ENCODE measurements around the gene XK.
A peak's percentile ranks its signal among the peaks of the same experiment; 100 is the strongest.

Gene XK

GRCh38 chrX:37679230-37679629, 6.4 kb upstream of the XK start:
- H3K9ac ChIP-seq (ENCODE audit: low read depth, low read length), result no peak overlapping the region
- no peak overlapping the region for H3K4me3 ChIP-seq (ENCODE audit: low read depth, low read length)
- H3K36me3 ChIP-seq (ENCODE audit: control insufficient read depth, insufficient read depth, low read length), result no peaks in the 10 kb centered on the region
- peaks cover 6% of the 10 kb centered on the region for H3K4me1 ChIP-seq (ENCODE audit: control insufficient read depth, insufficient read depth, low read length)
- peaks cover 4% of the 10 kb centered on the region for H3K27me3 ChIP-seq (ENCODE audit: control insufficient read depth, insufficient read depth, low read length)
- H3K9me3 ChIP-seq (ENCODE audit: control insufficient read depth, insufficient read depth, low read length), result no peaks in the 10 kb centered on the region
- no peak overlapping the region for H3K27ac ChIP-seq (ENCODE audit: low read depth, low read length)

GRCh38 chrX:37679888-37680287, 5.7 kb upstream of the XK start:
- Histone ChIP-seq H3K9ac (ENCODE audit: low read depth, low read length) (no peak overlapping the region), H3K9me3 (ENCODE audit: control insufficient read depth, insufficient read depth, low read length) (no peaks in the 10 kb centered on the region), H3K27ac (ENCODE audit: low read depth, low read length) (no peak overlapping the region), H3K4me1 (ENCODE audit: control insufficient read depth, insufficient read depth, low read length) (peaks cover 13% of the 10 kb centered on the region), H3K4me3 (ENCODE audit: low read depth, low read length) (no peak overlapping the region), H3K27me3 (ENCODE audit: control insufficient read depth, insufficient read depth, low read length) (peaks cover 9% of the 10 kb centered on the region), H3K36me3 (ENCODE audit: control insufficient read depth, insufficient read depth, low read length) (no peaks in the 10 kb centered on the region)

GRCh38 chrX:37684426-37684825, 1.2 kb upstream of the XK start:
- Histone ChIP-seq H3K4me1 (ENCODE audit: control insufficient read depth, insufficient read depth, low read length) (peaks cover 18% of the 10 kb centered on the region), H3K9me3 (ENCODE audit: control insufficient read depth, insufficient read depth, low read length) (no peaks in the 10 kb centered on the region), H3K4me3 (ENCODE audit: low read depth, low read length) (no peak overlapping the region), H3K27me3 (ENCODE audit: control insufficient read depth, insufficient read depth, low read length) (peaks cover 30% of the 10 kb centered on the region), H3K27ac (ENCODE audit: low read depth, low read length) (no peak overlapping the region), H3K9ac (ENCODE audit: low read depth, low read length) (no peak overlapping the region), H3K36me3 (ENCODE audit: control insufficient read depth, insufficient read depth, low read length) (no peaks in the 10 kb centered on the region)

- Histone ChIP-seq H3K4me1 (ENCODE audit: control insufficient read depth, insufficient read depth, low read length) (peaks cover 18% of the 10 kb centered on the region), H3K4me3 (ENCODE audit: low read depth, low read length) (peak overlapping the region; percentile 53; the same call in 1 of the 2 replicates), H3K27ac (ENCODE audit: low read depth, low read length) (peak overlapping the region; percentile 46), H3K9ac (ENCODE audit: low read depth, low read length) (peak overlapping the region; percentile 42; the same call in 1 of the 2 replicates), H3K9me3 (ENCODE audit: control insufficient read depth, insufficient read depth, low read length) (no peaks in the 10 kb centered on the region), H3K27me3 (ENCODE audit: control insufficient read depth, insufficient read depth, low read length) (peaks cover 30% of the 10 kb centered on the region), H3K36me3 (ENCODE audit: control insufficient read depth, insufficient read depth, low read length) (no peaks in the 10 kb centered on the region)
Observed at GRCh38 chrX:37684973-37685372, 618 bp upstream of the XK start.

- Histone ChIP-seq H3K9me3 (ENCODE audit: control insufficient read depth, insufficient read depth, low read length) (no peaks in the 10 kb centered on the region), H3K4me1 (ENCODE audit: control insufficient read depth, insufficient read depth, low read length) (peaks cover 18% of the 10 kb centered on the region), H3K36me3 (ENCODE audit: control insufficient read depth, insufficient read depth, low read length) (no peaks in the 10 kb centered on the region), H3K9ac (ENCODE audit: low read depth, low read length) (no peak overlapping the region), H3K27ac (ENCODE audit: low read depth, low read length) (no peak overlapping the region), H3K27me3 (ENCODE audit: control insufficient read depth, insufficient read depth, low read length) (peaks cover 30% of the 10 kb centered on the region), H3K4me3 (ENCODE audit: low read depth, low read length) (peak overlapping the region; percentile 53)
Observed at GRCh38 chrX:37686369-37686995, 891 bp downstream of the XK start.

- peaks cover 18% of the 10 kb centered on the region for H3K4me1 ChIP-seq (ENCODE audit: control insufficient read depth, insufficient read depth, low read length)
- H3K9ac ChIP-seq (ENCODE audit: low read depth, low read length), result no peak overlapping the region
- H3K9me3 ChIP-seq (ENCODE audit: control insufficient read depth, insufficient read depth, low read length), result no peaks in the 10 kb centered on the region
- no peak overlapping the region for H3K4me3 ChIP-seq (ENCODE audit: low read depth, low read length)
- no peak overlapping the region for H3K27ac ChIP-seq (ENCODE audit: low read depth, low read length)
- peaks cover 30% of the 10 kb centered on the region for H3K27me3 ChIP-seq (ENCODE audit: control insufficient read depth, insufficient read depth, low read length)
- H3K36me3 ChIP-seq (ENCODE audit: control insufficient read depth, insufficient read depth, low read length), result no peaks in the 10 kb centered on the region
Observed at GRCh38 chrX:37686996-37687395, 1.4 kb downstream of the XK start.

- Histone ChIP-seq H3K9ac (ENCODE audit: low read depth, low read length) (no peak overlapping the region), H3K4me1 (ENCODE audit: control insufficient read depth, insufficient read depth, low read length) (0 out of 2 replicates have a peak, but pooled peaks cover 3% of the 10 kb centered on the region), H3K27ac (ENCODE audit: low read depth, low read length) (no peak overlapping the region), H3K36me3 (ENCODE audit: control insufficient read depth, insufficient read depth, low read length) (no peaks in the 10 kb centered on the region), H3K27me3 (ENCODE audit: control insufficient read depth, insufficient read depth, low read length) (peaks cover 24% of the 10 kb centered on the region), H3K4me3 (ENCODE audit: low read depth, low read length) (no peak overlapping the region), H3K9me3 (ENCODE audit: control insufficient read depth, insufficient read depth, low read length) (no peaks in the 10 kb centered on the region)
Observed at GRCh38 chrX:37690119-37690518, 4.5 kb downstream of the XK start.

- H3K27me3 ChIP-seq (ENCODE audit: control insufficient read depth, insufficient read depth, low read length), result 0 out of 2 replicates have a peak, but pooled peaks cover 3% of the 10 kb centered on the region
- H3K9ac ChIP-seq (ENCODE audit: low read depth, low read length), result no peak overlapping the region
- no peak overlapping the region for H3K27ac ChIP-seq (ENCODE audit: low read depth, low read length)
- H3K4me1 ChIP-seq (ENCODE audit: control insufficient read depth, insufficient read depth, low read length), result no peaks in the 10 kb centered on the region
- H3K9me3 ChIP-seq (ENCODE audit: control insufficient read depth, insufficient read depth, low read length), result no peaks in the 10 kb centered on the region
- no peaks in the 10 kb centered on the region for H3K36me3 ChIP-seq (ENCODE audit: control insufficient read depth, insufficient read depth, low read length)
- no peak overlapping the region for H3K4me3 ChIP-seq (ENCODE audit: low read depth, low read length)
Observed at GRCh38 chrX:37692918-37693317, 7.3 kb downstream of the XK start.

GRCh38 chrX:37697169-37697760, 11.7 kb downstream of the XK start:
- H3K9me3 ChIP-seq (ENCODE audit: control insufficient read depth, insufficient read depth, low read length), result no peaks in the 10 kb centered on the region
- H3K36me3 ChIP-seq (ENCODE audit: control insufficient read depth, insufficient read depth, low read length), result no peaks in the 10 kb centered on the region
- peaks cover 4% of the 10 kb centered on the region; the same call in 1 of the 2 replicates for H3K4me1 ChIP-seq (ENCODE audit: control insufficient read depth, insufficient read depth, low read length)
- H3K9ac ChIP-seq (ENCODE audit: low read depth, low read length), result no peak overlapping the region
- H3K27ac ChIP-seq (ENCODE audit: low read depth, low read length), result no peak overlapping the region
- no peak overlapping the region for H3K4me3 ChIP-seq (ENCODE audit: low read depth, low read length)
- H3K27me3 ChIP-seq (ENCODE audit: control insufficient read depth, insufficient read depth, low read length), result 0 out of 2 replicates have a peak, but pooled peaks cover 3% of the 10 kb centered on the region

GRCh38 chrX:37701588-37701987, 16.0 kb downstream of the XK start:
- Histone ChIP-seq H3K36me3 (ENCODE audit: control insufficient read depth, insufficient read depth, low read length) (no peaks in the 10 kb centered on the region), H3K9ac (ENCODE audit: low read depth, low read length) (no peak overlapping the region), H3K4me1 (ENCODE audit: control insufficient read depth, insufficient read depth, low read length) (peaks cover 4% of the 10 kb centered on the region; the same call in 1 of the 2 replicates), H3K4me3 (ENCODE audit: low read depth, low read length) (no peak overlapping the region), H3K27ac (ENCODE audit: low read depth, low read length) (no peak overlapping the region), H3K9me3 (ENCODE audit: control insufficient read depth, insufficient read depth, low read length) (no peaks in the 10 kb centered on the region), H3K27me3 (ENCODE audit: control insufficient read depth, insufficient read depth, low read length) (no peaks in the 10 kb centered on the region)

- no peak overlapping the region for H3K9ac ChIP-seq (ENCODE audit: low read depth, low read length)
- no peaks in the 10 kb centered on the region for H3K36me3 ChIP-seq (ENCODE audit: control insufficient read depth, insufficient read depth, low read length)
- no peak overlapping the region for H3K4me3 ChIP-seq (ENCODE audit: low read depth, low read length)
- no peaks in the 10 kb centered on the region for H3K9me3 ChIP-seq (ENCODE audit: control insufficient read depth, insufficient read depth, low read length)
- H3K27me3 ChIP-seq (ENCODE audit: control insufficient read depth, insufficient read depth, low read length), result no peaks in the 10 kb centered on the region
- H3K4me1 ChIP-seq (ENCODE audit: control insufficient read depth, insufficient read depth, low read length), result no peaks in the 10 kb centered on the region
- no peak overlapping the region for H3K27ac ChIP-seq (ENCODE audit: low read depth, low read length)
Observed at GRCh38 chrX:37711991-37712390, 26.4 kb downstream of the XK start.

Measured in HUES48 (cell line).